ENCODE results near the gene SLC9A7. TPM values are rescaled to one million over a fixed set of nuclear protein-coding genes. Genes with fewer than 3 reads are reported as not detected.
"Not testable (repeated sequence)": the region's sequence is repeated elsewhere in the genome, so short reads cannot be mapped to it uniquely, and the experiment has no call there.

Gene SLC9A7
- total RNA-seq, 4 donors from 2014 or later, result 0.82 to 29.2 (median 2.3) TPM

DNA sequence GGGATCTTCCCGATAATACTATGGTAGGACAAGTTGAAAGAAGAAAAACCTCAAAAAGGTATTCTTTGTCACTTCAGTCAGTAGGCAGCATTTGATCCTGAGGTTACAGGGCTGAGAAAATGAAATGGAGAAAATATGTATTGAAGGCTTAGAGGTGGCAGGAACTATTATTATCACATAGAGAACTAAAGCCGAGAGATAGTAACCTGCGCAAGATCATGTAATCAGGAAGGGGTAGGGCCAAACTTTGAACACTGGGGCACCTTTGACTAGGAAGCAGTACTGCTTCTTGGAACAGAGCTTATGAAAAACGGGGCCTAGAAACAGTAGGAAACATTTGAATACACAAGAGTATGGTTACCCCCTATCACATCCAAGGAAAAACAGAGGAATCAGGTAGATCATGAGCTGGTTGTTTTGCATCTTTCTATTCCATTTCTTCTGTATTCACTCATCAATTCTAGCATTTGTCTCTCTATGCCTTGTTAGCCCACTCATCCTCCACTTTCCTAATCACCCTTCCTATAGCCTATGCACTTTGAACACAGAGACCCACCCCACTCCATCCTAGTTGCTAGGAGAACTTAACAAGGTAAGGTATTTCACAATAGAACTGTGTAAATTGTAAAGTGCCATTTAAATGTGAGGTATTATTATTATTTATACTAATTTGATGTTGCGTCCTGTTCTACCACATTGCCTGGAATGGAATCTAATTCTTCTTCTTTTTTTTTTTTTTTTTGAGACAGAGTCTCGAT is 34.6 kb upstream of the SLC9A7 start:
- Histone ChIP-seq H3K27ac (no peak overlapping the region), H3K4me3 (no peak overlapping the region), H3K9me3 (no peaks in the 10 kb centered on the region), H3K4me1 (no peaks in the 10 kb centered on the region), H3K27me3 (no peaks in the 10 kb centered on the region), H3K36me3 (no peaks in the 10 kb centered on the region)
- WGBS, 2 donors (ENCODE audit: low coverage in 1 of 2), result 77 to 79% methylated on average over 5 to 6 of the region's 6 CpGs
- intact Hi-C loops (cut with DNase I; ENCODE audit: low total_unique reads), result no loop called here
- TF ChIP-seq, protein P1, sequence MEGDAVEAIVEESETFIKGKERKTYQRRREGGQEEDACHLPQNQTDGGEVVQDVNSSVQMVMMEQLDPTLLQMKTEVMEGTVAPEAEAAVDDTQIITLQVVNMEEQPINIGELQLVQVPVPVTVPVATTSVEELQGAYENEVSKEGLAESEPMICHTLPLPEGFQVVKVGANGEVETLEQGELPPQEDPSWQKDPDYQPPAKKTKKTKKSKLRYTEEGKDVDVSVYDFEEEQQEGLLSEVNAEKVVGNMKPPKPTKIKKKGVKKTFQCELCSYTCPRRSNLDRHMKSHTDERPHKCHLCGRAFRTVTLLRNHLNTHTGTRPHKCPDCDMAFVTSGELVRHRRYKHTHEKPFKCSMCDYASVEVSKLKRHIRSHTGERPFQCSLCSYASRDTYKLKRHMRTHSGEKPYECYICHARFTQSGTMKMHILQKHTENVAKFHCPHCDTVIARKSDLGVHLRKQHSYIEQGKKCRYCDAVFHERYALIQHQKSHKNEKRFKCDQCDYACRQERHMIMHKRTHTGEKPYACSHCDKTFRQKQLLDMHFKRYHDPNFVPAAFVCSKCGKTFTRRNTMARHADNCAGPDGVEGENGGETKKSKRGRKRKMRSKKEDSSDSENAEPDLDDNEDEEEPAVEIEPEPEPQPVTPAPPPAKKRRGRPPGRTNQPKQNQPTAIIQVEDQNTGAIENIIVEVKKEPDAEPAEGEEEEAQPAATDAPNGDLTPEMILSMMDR (IDR thresholded peaks at IDR 0.05), result no peak
- TF ChIP-seq EP300 (IDR thresholded peaks at IDR 0.05; ENCODE audit: low read depth) (no peak), POLR2A (IDR thresholded peaks at IDR 0.05) (no peak), POLR2AphosphoS5 (IDR thresholded peaks at IDR 0.05) (no peak)
- in situ Hi-C loops (cut with MboI; ENCODE audit: low pct_ligation_motif_present in 1 of 4, low pct_unique_long_range_greater_than_20kb in 1 of 4, low sequenced_read_pairs in 3 of 4), result loop anchor here in 1 of 4 donors (25.0 kb wide), 1 partner anchor 231 kb away; the partner anchor contains the start of gene CHST7
- DNase-seq, result no peak

DNA sequence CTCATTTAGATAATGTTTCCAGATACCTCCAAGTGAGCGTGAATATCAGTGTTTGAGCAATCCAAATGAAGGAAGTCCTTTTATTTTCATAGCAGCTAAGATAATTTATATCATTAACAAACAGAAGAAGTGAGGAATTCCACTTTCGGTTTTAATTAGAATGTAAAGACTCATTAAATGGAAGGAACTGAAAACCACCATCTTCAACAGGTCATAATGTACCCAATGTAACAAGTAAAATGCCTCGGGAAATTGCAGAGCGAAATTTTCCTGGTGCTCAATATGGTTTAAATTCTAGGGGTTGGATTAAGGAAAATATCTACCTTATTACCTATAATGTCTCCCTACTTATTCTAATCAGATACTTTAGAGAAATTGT is 33.9 kb upstream of the SLC9A7 start:
- in situ Hi-C loops (cut with MboI; ENCODE audit: low pct_ligation_motif_present in 1 of 4, low pct_unique_long_range_greater_than_20kb in 1 of 4, low sequenced_read_pairs in 3 of 4) (loop anchor here in 1 of 4 donors (25.0 kb wide), 1 partner anchor 230 kb away; the partner anchor contains the start of gene CHST7), intact Hi-C loops (cut with DNase I; ENCODE audit: low total_unique reads) (no loop called here)
- no peak overlapping the region for H3K4me3 ChIP-seq
- H3K9me3 ChIP-seq, result no peaks in the 10 kb centered on the region
- no peak for TF ChIP-seq POLR2A (IDR thresholded peaks at IDR 0.05)
- no peak for TF ChIP-seq EP300 (IDR thresholded peaks at IDR 0.05; ENCODE audit: low read depth)
- no peak for TF ChIP-seq POLR2AphosphoS5 (IDR thresholded peaks at IDR 0.05)
- TF ChIP-seq, protein P1 (IDR thresholded peaks at IDR 0.05), result no peak
- H3K27ac ChIP-seq, result no peak overlapping the region
- no peaks in the 10 kb centered on the region for H3K36me3 ChIP-seq
- no peaks in the 10 kb centered on the region for H3K4me1 ChIP-seq
- WGBS, 2 donors (ENCODE audit: low coverage in 1 of 2), result 14 to 54% methylated on average over 2 to 4 of the region's 4 CpGs
- no peaks in the 10 kb centered on the region for H3K27me3 ChIP-seq
- DNase-seq, result no peak

DNA sequence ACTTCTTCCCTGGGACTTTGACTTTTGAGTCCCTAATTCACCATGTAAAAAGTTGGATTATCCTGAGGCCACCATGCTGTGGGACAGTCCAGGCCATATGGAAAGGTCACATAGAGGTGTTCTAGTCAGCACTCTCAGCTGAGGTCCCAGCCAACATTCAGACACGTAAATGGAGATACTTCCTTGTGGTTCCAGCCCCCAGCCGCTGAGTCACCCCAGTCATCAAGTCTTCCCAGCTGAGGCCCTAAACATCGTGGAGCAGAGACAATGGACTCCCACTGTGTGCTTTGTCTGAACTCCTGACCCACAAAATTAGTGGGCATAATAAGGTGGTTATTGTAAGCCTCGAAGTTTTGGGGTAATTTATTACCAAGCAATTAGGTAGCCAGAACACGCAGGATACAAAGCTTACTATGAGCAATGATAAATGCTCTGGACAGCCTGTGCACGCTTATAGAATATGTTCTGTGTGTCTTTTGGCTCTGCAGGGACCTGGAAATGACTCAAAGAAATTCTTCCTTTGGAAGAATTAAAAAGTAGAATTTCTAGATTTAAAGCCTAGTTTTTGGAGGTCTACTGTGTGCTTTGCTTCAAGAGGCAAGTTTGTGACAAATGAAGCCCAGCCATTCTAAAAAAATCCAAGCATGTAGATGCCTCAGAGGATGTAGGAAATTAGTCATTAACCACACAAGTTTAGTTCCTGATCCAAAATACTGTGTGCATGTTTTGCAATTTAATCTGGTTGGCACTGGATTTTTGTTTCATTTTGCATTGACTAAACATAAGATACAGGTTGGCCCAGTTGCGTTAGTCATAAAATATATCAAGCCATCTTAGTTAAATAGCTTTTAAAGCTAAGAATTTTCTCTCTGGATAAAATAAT is 33.2 kb upstream of the SLC9A7 start:
- H3K9me3 ChIP-seq, result no peaks in the 10 kb centered on the region
- no peaks in the 10 kb centered on the region for H3K4me1 ChIP-seq
- WGBS, 2 donors (ENCODE audit: low coverage in 1 of 2), result 0 to 48% methylated on average over 1 to 7 of the region's 7 CpGs
- DNase-seq, result no peak
- TF ChIP-seq POLR2AphosphoS5 (IDR thresholded peaks at IDR 0.05), result no peak
- no peak for TF ChIP-seq EP300 (IDR thresholded peaks at IDR 0.05; ENCODE audit: low read depth)
- TF ChIP-seq POLR2A (IDR thresholded peaks at IDR 0.05), result no peak
- TF ChIP-seq, protein P1 (IDR thresholded peaks at IDR 0.05), result no peak
- no peaks in the 10 kb centered on the region for H3K36me3 ChIP-seq
- H3K4me3 ChIP-seq, result no peak overlapping the region
- intact Hi-C loops (cut with DNase I; ENCODE audit: low total_unique reads) (no loop called here), in situ Hi-C loops (cut with MboI; ENCODE audit: low pct_ligation_motif_present in 1 of 4, low pct_unique_long_range_greater_than_20kb in 1 of 4, low sequenced_read_pairs in 3 of 4) (loop anchor here in 1 of 4 donors (25.0 kb wide), 1 partner anchor 230 kb away; the partner anchor contains the start of gene CHST7)
- no peaks in the 10 kb centered on the region for H3K27me3 ChIP-seq
- no peak overlapping the region for H3K27ac ChIP-seq

DNA sequence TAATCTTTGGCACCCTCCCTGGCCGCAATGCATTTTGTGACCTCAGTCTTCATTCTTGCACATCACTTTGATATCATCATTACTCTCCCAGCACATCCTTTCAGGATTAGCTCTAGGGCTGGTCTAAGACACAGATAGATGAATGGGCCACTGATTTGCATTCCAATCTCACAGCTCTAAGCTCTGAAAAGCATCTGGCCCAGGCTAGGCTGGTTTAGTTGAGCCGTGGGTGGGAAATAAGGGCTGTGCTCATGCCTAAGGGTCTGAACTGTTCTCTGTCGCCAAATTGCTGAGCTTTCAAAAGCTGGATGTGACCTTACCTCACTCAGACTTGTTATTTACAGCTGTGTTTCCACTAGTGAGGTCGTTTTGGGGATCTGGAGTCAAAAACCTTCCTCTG is 30.0 kb upstream of the SLC9A7 start:
- no peaks in the 10 kb centered on the region for H3K4me1 ChIP-seq
- in situ Hi-C loops (cut with MboI; ENCODE audit: low pct_ligation_motif_present in 1 of 4, low pct_unique_long_range_greater_than_20kb in 1 of 4, low sequenced_read_pairs in 3 of 4), result loop anchor here in 1 of 4 donors (25.0 kb wide), 1 partner anchor 227 kb away; the partner anchor contains the start of gene CHST7
- no peaks in the 10 kb centered on the region for H3K36me3 ChIP-seq
- 48 to 100% methylated on average over 1 to 4 of the region's 4 CpGs for WGBS, 2 donors (ENCODE audit: low coverage in 1 of 2)
- no peak overlapping the region for H3K4me3 ChIP-seq
- TF ChIP-seq POLR2A (IDR thresholded peaks at IDR 0.05) (no peak), EP300 (IDR thresholded peaks at IDR 0.05; ENCODE audit: low read depth) (no peak), POLR2AphosphoS5 (IDR thresholded peaks at IDR 0.05) (no peak)
- TF ChIP-seq, protein P1 (IDR thresholded peaks at IDR 0.05), result no peak
- DNase-seq, result no peak
- no peak overlapping the region for H3K27ac ChIP-seq
- no peaks in the 10 kb centered on the region for H3K27me3 ChIP-seq
- intact Hi-C loops (cut with DNase I; ENCODE audit: low total_unique reads), result no loop called here
- H3K9me3 ChIP-seq, result no peaks in the 10 kb centered on the region

DNA sequence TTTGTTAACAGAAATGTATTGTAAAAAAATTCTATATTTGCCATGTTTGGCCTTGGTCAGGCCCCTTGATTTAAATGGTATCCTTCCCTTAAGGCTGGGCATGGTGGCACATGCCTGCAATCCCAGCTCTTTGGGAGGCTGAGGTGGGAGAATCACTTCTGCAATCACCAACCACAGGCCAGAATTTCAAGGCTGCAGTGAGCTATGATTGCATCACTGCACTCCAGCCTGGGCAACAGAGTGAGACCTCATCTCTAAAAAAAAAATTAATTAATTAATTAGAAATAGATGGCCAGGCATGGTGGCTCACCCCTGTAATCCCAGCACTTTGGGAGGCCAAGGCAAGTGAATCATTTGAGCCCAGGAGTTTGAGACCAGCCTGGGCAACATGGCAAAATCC is 25.5 kb upstream of the SLC9A7 start:
- DNase-seq; H3K4me3 ChIP-seq; intact Hi-C loops (cut with DNase I; ENCODE audit: low total_unique reads); H3K9me3 ChIP-seq; H3K4me1 ChIP-seq; H3K27me3 ChIP-seq; H3K36me3 ChIP-seq; H3K27ac ChIP-seq: not testable (repeated sequence)
- in situ Hi-C loops (cut with MboI; ENCODE audit: low pct_ligation_motif_present in 1 of 4, low pct_unique_long_range_greater_than_20kb in 1 of 4, low sequenced_read_pairs in 3 of 4), result loop anchor here in 1 of 4 donors (25.0 kb wide), 1 partner anchor 222 kb away; the partner anchor contains the start of gene CHST7

Measured in transverse colon (tissue), 4 donors.